ENCODE data around the gene CLPTM1L.
A peak's percentile ranks its signal among the peaks of the same experiment; 100 is the strongest.

The CLPTM1L gene

DNA sequence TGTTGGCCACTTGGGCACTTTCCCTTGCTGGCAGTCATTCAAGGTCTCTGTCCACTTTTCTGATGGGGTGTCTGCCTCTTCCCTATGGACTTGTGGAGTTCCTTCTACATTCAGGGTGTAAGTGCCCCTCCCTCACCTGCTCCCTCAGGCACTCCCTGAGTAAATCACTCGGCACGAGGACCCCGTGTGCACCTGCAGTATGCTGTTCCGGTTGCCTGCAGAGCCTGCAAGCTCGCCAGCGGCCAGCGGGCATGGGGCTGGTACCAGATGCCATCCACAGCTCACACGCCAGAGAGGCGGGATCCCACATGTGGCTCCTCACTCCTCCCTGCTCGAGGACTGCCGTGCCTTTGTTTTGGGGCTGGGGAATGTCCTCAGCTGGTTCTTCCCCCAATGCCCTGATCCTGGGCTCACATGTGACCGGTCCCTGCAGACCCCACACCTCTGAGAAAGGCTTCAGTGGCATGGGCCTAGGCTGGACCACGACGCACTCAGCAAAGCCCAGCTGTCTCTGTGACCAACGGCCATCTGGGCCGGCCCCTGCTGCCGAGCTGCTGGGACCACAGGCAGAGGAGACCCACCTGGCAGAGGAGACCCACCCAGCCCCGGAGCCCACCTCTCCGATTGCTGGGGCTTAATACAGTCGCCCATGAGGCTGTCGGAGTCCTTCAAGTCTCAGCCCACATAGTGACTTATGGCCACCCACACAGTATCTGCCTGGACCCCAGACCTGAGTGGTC, 46.1 kb upstream of the CLPTM1L start:
- no peak for DNase-seq (ENCODE audit: low spot score)
- in situ Hi-C loops (cut with MboI; ENCODE audit: low sequenced_read_pairs, unreplicated experiment), result no loop called here
- TF ChIP-seq, protein P1, sequence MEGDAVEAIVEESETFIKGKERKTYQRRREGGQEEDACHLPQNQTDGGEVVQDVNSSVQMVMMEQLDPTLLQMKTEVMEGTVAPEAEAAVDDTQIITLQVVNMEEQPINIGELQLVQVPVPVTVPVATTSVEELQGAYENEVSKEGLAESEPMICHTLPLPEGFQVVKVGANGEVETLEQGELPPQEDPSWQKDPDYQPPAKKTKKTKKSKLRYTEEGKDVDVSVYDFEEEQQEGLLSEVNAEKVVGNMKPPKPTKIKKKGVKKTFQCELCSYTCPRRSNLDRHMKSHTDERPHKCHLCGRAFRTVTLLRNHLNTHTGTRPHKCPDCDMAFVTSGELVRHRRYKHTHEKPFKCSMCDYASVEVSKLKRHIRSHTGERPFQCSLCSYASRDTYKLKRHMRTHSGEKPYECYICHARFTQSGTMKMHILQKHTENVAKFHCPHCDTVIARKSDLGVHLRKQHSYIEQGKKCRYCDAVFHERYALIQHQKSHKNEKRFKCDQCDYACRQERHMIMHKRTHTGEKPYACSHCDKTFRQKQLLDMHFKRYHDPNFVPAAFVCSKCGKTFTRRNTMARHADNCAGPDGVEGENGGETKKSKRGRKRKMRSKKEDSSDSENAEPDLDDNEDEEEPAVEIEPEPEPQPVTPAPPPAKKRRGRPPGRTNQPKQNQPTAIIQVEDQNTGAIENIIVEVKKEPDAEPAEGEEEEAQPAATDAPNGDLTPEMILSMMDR (IDR thresholded peaks at IDR 0.05; ENCODE audit: borderline replicate concordance, control extremely low read depth, extremely low read depth, insufficient read depth, missing control alignments), result no peak

DNA sequence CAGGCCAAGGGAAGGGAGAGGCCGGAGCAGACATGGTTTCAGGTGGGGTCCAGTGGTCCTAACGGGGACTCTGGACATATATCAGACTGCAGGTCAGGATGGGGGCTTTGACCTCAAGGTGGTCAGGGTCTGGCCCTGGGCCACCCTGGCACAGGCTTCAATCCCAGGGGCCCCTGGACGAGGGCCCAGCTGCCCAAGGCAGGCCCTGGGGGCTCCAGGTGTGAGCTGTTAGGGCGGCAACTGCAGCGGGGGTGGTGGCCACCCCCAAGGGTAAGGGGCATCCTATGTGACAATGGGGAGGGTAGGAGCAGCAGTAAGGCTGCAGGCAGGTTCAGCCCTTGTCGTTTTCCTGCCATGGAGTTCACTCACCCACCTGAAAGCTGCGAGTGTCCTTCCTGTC, 45.4 kb upstream of the CLPTM1L start:
- no peak for DNase-seq (ENCODE audit: low spot score)
- TF ChIP-seq, protein P1 (IDR thresholded peaks at IDR 0.05; ENCODE audit: borderline replicate concordance, control extremely low read depth, extremely low read depth, insufficient read depth, missing control alignments), result no peak
- in situ Hi-C loops (cut with MboI; ENCODE audit: low sequenced_read_pairs, unreplicated experiment), result no loop called here

DNA sequence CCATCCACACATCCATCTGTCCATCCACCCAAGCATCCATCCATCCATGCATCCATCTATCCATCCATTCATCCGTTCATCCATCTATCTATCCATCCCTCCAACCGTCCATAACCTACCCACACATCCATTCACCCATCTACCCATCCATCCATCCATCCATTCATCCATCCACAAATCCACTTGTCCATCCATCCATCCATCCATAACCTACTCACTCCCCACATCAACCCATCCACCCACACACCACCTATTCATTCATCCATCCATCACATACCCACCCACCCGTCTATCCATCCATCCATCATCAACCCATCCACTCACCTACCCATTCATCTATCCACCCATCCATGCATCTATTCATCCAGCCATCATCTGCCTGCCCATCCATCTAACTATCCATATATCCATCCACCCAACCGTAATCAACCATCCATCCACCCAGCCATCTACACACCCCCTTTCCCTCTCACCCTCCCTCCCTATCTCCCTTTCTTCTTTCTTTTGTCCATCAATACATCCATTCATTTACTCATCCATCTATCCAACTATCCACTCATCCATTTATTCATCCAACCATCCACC, 43.6 kb upstream of the CLPTM1L start:
- in situ Hi-C loops (cut with MboI; ENCODE audit: low sequenced_read_pairs, unreplicated experiment), result no loop called here
- TF ChIP-seq, protein P1 (IDR thresholded peaks at IDR 0.05; ENCODE audit: borderline replicate concordance, control extremely low read depth, extremely low read depth, insufficient read depth, missing control alignments), result no peak
- no peak for DNase-seq (ENCODE audit: low spot score)

- no peak for DNase-seq (ENCODE audit: low spot score)
- TF ChIP-seq, protein P1 (IDR thresholded peaks at IDR 0.05; ENCODE audit: borderline replicate concordance, control extremely low read depth, extremely low read depth, insufficient read depth, missing control alignments), result no peak
- in situ Hi-C loops (cut with MboI; ENCODE audit: low sequenced_read_pairs, unreplicated experiment), result no loop called here
Measured at GRCh38 chr5:1387876-1388275, 43.0 kb upstream of the CLPTM1L start.

DNA sequence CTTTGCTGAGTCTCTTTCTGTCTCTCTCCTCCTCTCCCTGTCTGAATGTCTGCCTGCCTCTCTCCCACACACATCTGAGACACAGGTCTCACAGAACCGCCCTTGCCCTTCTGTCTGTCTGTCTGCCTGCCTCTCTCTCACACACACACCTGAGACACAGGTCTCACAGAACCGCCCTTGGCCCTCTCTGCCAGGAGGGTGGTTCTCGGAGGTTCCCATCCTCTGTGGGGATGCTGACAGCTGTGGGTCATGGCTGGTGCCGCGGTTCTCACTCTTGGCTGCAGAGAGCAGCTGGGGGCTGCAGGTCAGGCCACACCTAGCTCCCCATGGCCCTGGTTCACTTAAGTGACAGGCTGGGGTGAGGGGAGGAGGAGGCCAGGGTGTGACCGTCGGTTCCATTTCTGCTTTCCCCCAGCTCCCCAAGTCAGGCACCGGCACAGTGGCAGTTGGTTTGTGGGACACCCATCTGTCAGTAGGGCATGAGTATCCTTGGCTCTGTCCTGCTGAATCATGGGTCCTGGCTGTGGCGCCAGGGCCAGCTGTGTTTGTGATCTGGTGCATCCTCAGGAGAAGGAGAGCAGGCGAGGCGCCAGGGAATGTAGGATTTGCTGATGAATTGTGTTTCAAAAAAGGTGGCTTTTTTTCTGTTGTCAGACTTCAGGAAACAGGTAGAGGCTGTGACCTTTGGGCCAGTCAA, 42.3 kb upstream of the CLPTM1L start:
- in situ Hi-C loops (cut with MboI; ENCODE audit: low sequenced_read_pairs, unreplicated experiment), result no loop called here
- TF ChIP-seq, protein P1 (IDR thresholded peaks at IDR 0.05; ENCODE audit: borderline replicate concordance, control extremely low read depth, extremely low read depth, insufficient read depth, missing control alignments), result no peak
- DNase-seq (ENCODE audit: low spot score), result no peak

DNA sequence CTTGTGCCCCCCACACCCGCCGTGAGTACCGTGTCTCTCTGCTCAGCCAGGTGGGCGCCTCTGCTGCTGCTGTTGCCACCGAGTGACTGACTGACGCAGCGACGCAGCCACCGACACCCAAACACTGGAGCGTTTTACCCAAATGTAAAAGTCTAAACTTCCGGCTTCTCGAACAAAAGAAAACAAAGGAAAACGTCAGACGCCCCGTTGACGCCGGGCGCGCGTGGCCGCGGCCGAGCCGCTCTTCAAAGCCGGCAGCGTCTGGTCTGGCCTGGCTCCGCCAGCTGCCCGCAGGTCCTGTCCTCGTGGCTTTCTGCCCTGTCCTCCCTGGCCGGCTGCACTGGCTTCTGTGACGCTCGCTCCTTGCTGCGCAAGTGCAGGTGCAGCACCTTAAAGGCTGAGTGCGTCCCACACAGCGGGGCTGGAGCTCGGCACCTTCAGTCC, 41.4 kb upstream of the CLPTM1L start:
- peak; percentile 80 for DNase-seq (ENCODE audit: low spot score)
- in situ Hi-C loops (cut with MboI; ENCODE audit: low sequenced_read_pairs, unreplicated experiment), result no loop called here
- TF ChIP-seq, protein P1 (IDR thresholded peaks at IDR 0.05; ENCODE audit: borderline replicate concordance, control extremely low read depth, extremely low read depth, insufficient read depth, missing control alignments), result no peak

All from GM13976 (cell line).